Caco-2 (cell line): Measurements from ENCODE around the gene SLC16A8. TPM values are rescaled to one million over a fixed set of nuclear protein-coding genes. Genes with fewer than 3 reads are reported as not detected.
"Not testable (repeated sequence)": the region's sequence is repeated elsewhere in the genome, so short reads cannot be mapped to it uniquely, and the experiment has no call there.

Experiments used
- BruUV-seq: library from RNA; stranded (reverse); fragments of 400-500 nt; replicated peaks from 2 replicates; lab custom pipeline; 2021; lab: Mats Ljungman, UMichigan
- CTCF ChIA-PET: fragments of 300-600 bp; sonication (Branson Sonifier 250); formaldehyde crosslinking; loops from one replicate; lab custom pipeline; 2022; ENCODE audit warnings: antibody characterized with exemption; lab: Charles Lee
- POLR2A ChIA-PET: fragments of 300-600 bp; sonication (Branson Sonifier 250); formaldehyde crosslinking; loops from one replicate; lab custom pipeline; 2022; ENCODE audit warnings: antibody characterized with exemption; lab: Charles Lee
- DNase-seq, 2 experiments: peaks; one replicate each; pipeline versions ENCODE4 v3.0.0 to v3.0.0-alpha.2; 2020 to 2022
- H3K27me3 ChIP-seq: replicated peaks from 2 replicates; pipeline ENCODE4 v1.6.0; 2011; ENCODE audit warnings: low read length; ENCODE audit not compliant: control insufficient read depth, insufficient read depth
- H3K36me3 ChIP-seq: 2 replicates; pipeline ENCODE4 v1.5.1; 2011; ENCODE audit warnings: low read length; ENCODE audit not compliant: control insufficient read depth, insufficient read depth
- H3K4me1 ChIP-seq: fragments of 250-450 bp; sonication (Bioruptor Pico); 2 replicates; pipeline ENCODE4 v1.5.1; 2020; ENCODE audit warnings: mild to moderate bottlenecking
- H3K4me3 ChIP-seq: 2 replicates; pipeline ENCODE4 v1.5.1; 2011; ENCODE audit warnings: low read depth, mild to moderate bottlenecking, control low read depth, low read length
- H3K9me3 ChIP-seq: fragments of 250-450 bp; sonication (Bioruptor Pico); 2 replicates; pipeline ENCODE4 v1.5.1; 2020; ENCODE audit warnings: mild to moderate bottlenecking, moderate library complexity
- H3K27ac Mint-ChIP-seq: one replicate; pipeline ENCODE4 v1.8.0; 2022; ENCODE audit warnings: mixed read lengths; ENCODE audit not compliant: unreplicated experiment
- H3K27me3 Mint-ChIP-seq: one replicate; pipeline ENCODE4 v1.8.0; 2022; ENCODE audit warnings: mixed read lengths; ENCODE audit not compliant: insufficient read depth, unreplicated experiment
- H3K36me3 Mint-ChIP-seq: one replicate; pipeline ENCODE4 v1.8.0; 2022; ENCODE audit warnings: mild to moderate bottlenecking, mixed read lengths; ENCODE audit not compliant: insufficient read depth, unreplicated experiment
- H3K4me1 Mint-ChIP-seq: one replicate; pipeline ENCODE4 v1.8.0; 2022; ENCODE audit warnings: low read depth, mixed read lengths; ENCODE audit not compliant: unreplicated experiment
- H3K4me3 Mint-ChIP-seq: one replicate; pipeline ENCODE4 v1.8.0; 2022; ENCODE audit warnings: mild to moderate bottlenecking, moderate library complexity, mixed read lengths; ENCODE audit not compliant: unreplicated experiment
- H3K9me3 Mint-ChIP-seq: one replicate; pipeline ENCODE4 v1.8.0; 2022; ENCODE audit warnings: mixed read lengths; ENCODE audit not compliant: unreplicated experiment
- intact Hi-C: fragments of 100-400 bp; cut with micrococcal nuclease; formaldehyde crosslinking; loops from one replicate; pipeline ENCODE4 v1.10.0; 2022; ENCODE audit not compliant: unreplicated experiment
- total RNA-seq: library from RNA; stranded (reverse); gene quantifications from 2 replicates; pipeline ENCODE4 v1.2.3, GENCODE V29; 2022
- TF ChIP-seq, protein P1 (sequence below), 2 experiments: fragments of 200-600 bp in 1 of 2; IDR thresholded peaks; 1 replicate in 1 of 2; 2 replicates in 1 of 2; pipeline versions ENCODE4 v1.5.1 to v1.8.0; 2011 to 2022; ENCODE audit warnings: antibody characterized with exemption in 1 of 2, control low read depth in 1 of 2, inconsistent platforms in 1 of 2, low read depth in 1 of 2, low read length in 1 of 2, mild to moderate bottlenecking in 1 of 2, moderate library complexity in 1 of 2; ENCODE audit not compliant: insufficient read depth in 1 of 2, severe bottlenecking in 1 of 2, unreplicated experiment in 1 of 2

Gene SLC16A8
- total RNA-seq, 1 experiment from 2014 or later, result not detected

DNA sequence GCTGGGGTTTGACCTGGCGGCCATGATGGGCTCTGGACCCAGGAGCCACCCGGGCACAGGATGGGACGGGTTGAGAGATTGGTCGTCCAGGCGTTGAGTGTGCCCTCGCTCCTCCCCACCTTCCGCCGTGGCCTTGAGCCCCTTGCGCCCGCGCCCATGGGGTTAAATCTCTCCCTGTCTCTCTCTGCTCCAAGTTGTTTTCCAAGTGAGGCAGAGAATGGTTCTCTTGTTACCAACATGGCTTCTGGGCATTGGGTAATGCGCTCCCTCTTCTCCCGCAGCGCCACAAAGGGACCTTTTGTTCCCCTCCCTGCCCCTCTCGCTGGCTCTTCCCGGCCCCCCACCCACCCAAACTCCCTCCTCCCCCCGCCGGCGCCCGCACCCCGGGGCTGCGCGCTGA lies 45.6 kb downstream of the SLC16A8 start:
- no TSS peak for BruUV-seq
- intact Hi-C loops, result no loop called here
- no peak overlapping the region for H3K4me3 ChIP-seq
- no peaks in the 10 kb centered on the region for H3K27me3 Mint-ChIP-seq
- TF ChIP-seq, protein P1, sequence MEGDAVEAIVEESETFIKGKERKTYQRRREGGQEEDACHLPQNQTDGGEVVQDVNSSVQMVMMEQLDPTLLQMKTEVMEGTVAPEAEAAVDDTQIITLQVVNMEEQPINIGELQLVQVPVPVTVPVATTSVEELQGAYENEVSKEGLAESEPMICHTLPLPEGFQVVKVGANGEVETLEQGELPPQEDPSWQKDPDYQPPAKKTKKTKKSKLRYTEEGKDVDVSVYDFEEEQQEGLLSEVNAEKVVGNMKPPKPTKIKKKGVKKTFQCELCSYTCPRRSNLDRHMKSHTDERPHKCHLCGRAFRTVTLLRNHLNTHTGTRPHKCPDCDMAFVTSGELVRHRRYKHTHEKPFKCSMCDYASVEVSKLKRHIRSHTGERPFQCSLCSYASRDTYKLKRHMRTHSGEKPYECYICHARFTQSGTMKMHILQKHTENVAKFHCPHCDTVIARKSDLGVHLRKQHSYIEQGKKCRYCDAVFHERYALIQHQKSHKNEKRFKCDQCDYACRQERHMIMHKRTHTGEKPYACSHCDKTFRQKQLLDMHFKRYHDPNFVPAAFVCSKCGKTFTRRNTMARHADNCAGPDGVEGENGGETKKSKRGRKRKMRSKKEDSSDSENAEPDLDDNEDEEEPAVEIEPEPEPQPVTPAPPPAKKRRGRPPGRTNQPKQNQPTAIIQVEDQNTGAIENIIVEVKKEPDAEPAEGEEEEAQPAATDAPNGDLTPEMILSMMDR (IDR thresholded peaks at IDR 0.05; ENCODE audit: insufficient read depth in 1 of 2, low read depth in 1 of 2, low read length in 1 of 2, severe bottlenecking in 1 of 2, unreplicated experiment in 1 of 2), result no peak
- H3K4me3 Mint-ChIP-seq, result no peak overlapping the region
- no peaks in the 10 kb centered on the region for H3K27me3 ChIP-seq
- H3K36me3 ChIP-seq, result no peaks in the 10 kb centered on the region
- DNase-seq, result no peak
- H3K4me1 ChIP-seq, result no peaks in the 10 kb centered on the region
- H3K9me3 Mint-ChIP-seq, result no peaks in the 10 kb centered on the region
- H3K4me1 Mint-ChIP-seq, result peaks cover 7% of the 10 kb centered on the region
- CTCF ChIA-PET, result interaction anchor here (1.6 kb wide), 1 partner anchor 14 kb away, joined by 4 read pairs; no protein-coding TSS in a partner anchor
- H3K9me3 ChIP-seq, result no peaks in the 10 kb centered on the region
- H3K36me3 Mint-ChIP-seq, result no peaks in the 10 kb centered on the region
- H3K27ac Mint-ChIP-seq, result no peak overlapping the region
- POLR2A ChIA-PET, result no interaction called here

DNA sequence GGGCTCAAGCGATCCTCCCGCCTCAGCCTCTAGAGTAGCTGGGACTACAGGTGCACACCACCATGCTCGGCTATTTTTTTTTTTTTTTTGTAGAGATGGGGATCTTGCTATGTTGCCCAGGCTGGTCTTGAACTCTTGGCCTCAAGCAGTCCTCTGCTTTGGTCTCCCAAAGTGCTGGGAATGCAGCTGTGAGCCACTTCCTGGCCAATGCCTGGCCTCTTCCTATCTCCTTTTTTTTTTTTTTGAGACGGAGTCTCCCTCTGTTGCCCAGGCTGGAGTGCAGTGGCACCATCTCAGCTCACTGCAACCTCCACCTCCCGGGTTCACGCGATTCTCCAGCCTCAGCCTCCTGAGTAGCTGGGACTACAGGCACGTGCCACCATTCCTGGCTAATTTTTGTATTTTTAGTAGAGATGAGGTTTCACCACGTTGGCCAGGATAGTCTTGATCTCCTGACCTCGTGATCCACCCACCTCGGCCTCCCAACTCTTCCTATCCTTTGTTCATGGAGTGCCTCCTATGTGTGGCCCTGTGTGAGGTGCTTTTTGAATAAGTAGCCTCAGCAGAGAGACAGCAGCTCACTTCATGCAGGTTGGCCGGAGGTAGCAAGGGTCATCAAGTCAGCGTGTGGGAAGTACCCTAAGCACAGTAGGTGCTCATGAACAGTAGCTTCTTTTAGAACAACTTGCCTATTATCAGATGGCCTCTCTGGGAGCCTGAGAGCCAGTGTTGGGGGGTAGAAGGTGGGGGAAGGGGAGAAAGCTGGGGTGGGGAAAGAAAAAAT lies 46.4 kb downstream of the SLC16A8 start:
- DNase-seq, H3K4me1 ChIP-seq, H3K4me1 Mint-ChIP-seq, H3K9me3 ChIP-seq, H3K27me3 Mint-ChIP-seq, intact Hi-C loops, H3K9me3 Mint-ChIP-seq, H3K4me3 ChIP-seq, H3K4me3 Mint-ChIP-seq, H3K27me3 ChIP-seq, H3K36me3 Mint-ChIP-seq, H3K27ac Mint-ChIP-seq, BruUV-seq, POLR2A ChIA-PET, H3K36me3 ChIP-seq: not testable (repeated sequence)
- CTCF ChIA-PET, result interaction anchor here (1.6 kb wide), 1 partner anchor 15 kb away, joined by 4 read pairs; no protein-coding TSS in a partner anchor

DNA sequence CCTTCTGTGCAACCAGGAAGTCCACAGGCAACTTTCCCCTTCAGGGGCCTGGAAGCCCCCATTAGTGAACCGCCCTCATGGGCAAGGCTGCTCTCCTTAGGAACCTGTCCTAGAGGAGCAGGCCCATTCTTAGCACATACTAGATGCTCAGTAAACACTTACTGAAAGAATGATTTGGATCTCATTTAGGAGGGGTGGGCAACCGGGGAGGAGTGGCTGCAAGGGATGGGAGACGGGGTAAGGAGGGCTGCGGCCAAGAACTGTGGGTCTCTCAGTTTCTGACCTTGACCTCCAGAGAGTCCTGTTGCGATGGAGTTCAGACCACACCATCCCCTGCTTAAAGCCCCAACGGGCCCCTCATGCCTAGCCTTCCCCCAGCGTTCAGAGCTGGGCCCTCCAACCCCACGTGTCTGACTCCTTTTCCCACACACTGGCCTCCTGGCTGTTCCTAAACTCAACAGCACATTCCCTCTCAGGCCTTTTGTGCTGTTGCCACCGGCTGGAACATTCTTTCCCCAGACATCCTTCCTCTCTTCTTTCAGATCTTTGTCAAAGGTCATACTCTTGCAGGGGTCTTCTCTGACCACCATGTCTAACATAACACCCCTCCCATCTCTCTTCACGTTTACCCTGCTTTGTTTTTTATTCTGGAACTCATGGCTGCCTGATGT lies 47.5 kb downstream of the SLC16A8 start:
- no peaks in the 10 kb centered on the region for H3K36me3 Mint-ChIP-seq
- BruUV-seq, result no TSS peak
- intact Hi-C loops, result no loop called here
- H3K27ac Mint-ChIP-seq, result no peak overlapping the region
- DNase-seq, result no peak
- no peaks in the 10 kb centered on the region for H3K9me3 ChIP-seq
- H3K9me3 Mint-ChIP-seq, result no peaks in the 10 kb centered on the region
- no peak overlapping the region for H3K4me3 Mint-ChIP-seq
- ChIA-PET POLR2A (no interaction called here), CTCF (no interaction called here)
- no peaks in the 10 kb centered on the region for H3K4me1 ChIP-seq
- TF ChIP-seq, protein P1 (IDR thresholded peaks at IDR 0.05; ENCODE audit: insufficient read depth in 1 of 2, low read depth in 1 of 2, low read length in 1 of 2, severe bottlenecking in 1 of 2, unreplicated experiment in 1 of 2), result no peak
- peaks cover 7% of the 10 kb centered on the region for H3K4me1 Mint-ChIP-seq
- H3K4me3 ChIP-seq, result no peak overlapping the region
- H3K27me3 ChIP-seq, result no peaks in the 10 kb centered on the region
- no peaks in the 10 kb centered on the region for H3K27me3 Mint-ChIP-seq
- H3K36me3 ChIP-seq, result no peaks in the 10 kb centered on the region
